Right atrium auricular region (tissue), 2 donors: ENCODE measurements around the gene RB1. TPM values are rescaled to one million over a fixed set of nuclear protein-coding genes. Genes with fewer than 3 reads are reported as not detected.
A peak's percentile ranks its signal among the peaks of the same experiment; 100 is the strongest.
"Not testable (repeated sequence)": the region's sequence is repeated elsewhere in the genome, so short reads cannot be mapped to it uniquely, and the experiment has no call there.

ENCODE experiments used
- DNase-seq: peaks from one replicate; pipeline ENCODE4 v3.0.0-alpha.2; 2019; ENCODE audit warnings: low spot score
- H3K27ac ChIP-seq, 2 donors: fragments of 200-600 bp; sonication (generic); 1 replicate in 1 of 2; 2 replicates in 1 of 2; pipeline ENCODE4 v1.5.1; 2016 to 2019
- H3K27me3 ChIP-seq, 2 donors: fragments of 200-600 bp; sonication (generic); one replicate each; pipeline versions ENCODE4 v1.5.1 to v1.6.0; 2017 to 2019
- H3K36me3 ChIP-seq: fragments of 200-600 bp; sonication (generic); one replicate; pipeline ENCODE4 v1.5.1; 2016
- H3K4me1 ChIP-seq, 2 donors: fragments of 200-600 bp; sonication (generic); one replicate each; pipeline versions ENCODE4 v1.5.1 to v1.6.0; 2017 to 2019
- H3K4me3 ChIP-seq, 2 donors: fragments of 200-600 bp; sonication (generic); 1 replicate in 1 of 2; 2 replicates in 1 of 2; pipeline ENCODE4 v1.5.1; 2017 to 2019; ENCODE audit warnings: mild to moderate bottlenecking in 1 of 2, moderate library complexity in 1 of 2
- H3K9me3 ChIP-seq, 2 donors: fragments of 200-600 bp; sonication (generic); one replicate each; pipeline ENCODE4 v1.5.1; 2019
- CTCF ChIP-seq, 2 donors: fragments of 200-600 bp; sonication (generic); IDR thresholded peaks; one replicate each; pipeline ENCODE4 v1.5.1; 2019; ENCODE audit warnings: antibody characterized with exemption in 2 of 2
- total RNA-seq, 2 donors: library from RNA; depleted of rRNA; stranded (reverse); fragments of >200 nt; gene quantifications; one replicate each; pipeline ENCODE4 v1.1.0, GENCODE V29; 2016

Gene RB1
- total RNA-seq, 2 donors from 2014 or later, result 24.3 to 27.1 TPM

- peak overlapping the region in 1 of 2 donors; percentile 29 for H3K27ac ChIP-seq
- TF ChIP-seq CTCF (IDR thresholded peaks at IDR 0.05), result no peak
- H3K36me3 ChIP-seq, result no peaks in the 10 kb centered on the region
- H3K27me3 ChIP-seq, result no peaks in the 10 kb centered on the region
- no peak for DNase-seq
- H3K4me3 ChIP-seq, result no peak overlapping the region
- no peaks in the 10 kb centered on the region for H3K4me1 ChIP-seq
- H3K9me3 ChIP-seq, result no peaks in the 10 kb centered on the region
These were observed 142.9 kb downstream of the RB1 start for GRCh38 chr13:48446464-48446863.

GRCh38 chr13:48448285-48448958, 144.9 kb downstream of the RB1 start:
- Histone ChIP-seq H3K27ac (peak overlapping the region in 1 of 2 donors; percentile 6), H3K4me3 (no peak overlapping the region), H3K9me3 (no peaks in the 10 kb centered on the region), H3K4me1 (no peaks in the 10 kb centered on the region), H3K36me3 (no peaks in the 10 kb centered on the region), H3K27me3 (no peaks in the 10 kb centered on the region)
- no peak for TF ChIP-seq CTCF (IDR thresholded peaks at IDR 0.05)
- no peak for DNase-seq

GRCh38 chr13:48448959-48449614, 145.5 kb downstream of the RB1 start:
- Histone ChIP-seq H3K9me3 (no peaks in the 10 kb centered on the region), H3K4me3 (no peak overlapping the region), H3K36me3 (no peaks in the 10 kb centered on the region), H3K27ac (peak overlapping the region in 1 of 2 donors; percentile 6), H3K27me3 (no peaks in the 10 kb centered on the region), H3K4me1 (no peaks in the 10 kb centered on the region)
- no peak for DNase-seq
- no peak for TF ChIP-seq CTCF (IDR thresholded peaks at IDR 0.05)

GRCh38 chr13:48449656-48450055, 146.1 kb downstream of the RB1 start:
- Histone ChIP-seq H3K27ac (no peak overlapping the region), H3K9me3 (no peaks in the 10 kb centered on the region), H3K4me1 (no peaks in the 10 kb centered on the region), H3K36me3 (no peaks in the 10 kb centered on the region), H3K4me3 (no peak overlapping the region), H3K27me3 (no peaks in the 10 kb centered on the region)
- TF ChIP-seq CTCF (IDR thresholded peaks at IDR 0.05), result no peak
- no peak for DNase-seq

GRCh38 chr13:48451196-48451595, 147.6 kb downstream of the RB1 start:
- H3K27me3 ChIP-seq, H3K27ac ChIP-seq, DNase-seq, H3K36me3 ChIP-seq, H3K4me1 ChIP-seq, H3K9me3 ChIP-seq, H3K4me3 ChIP-seq: not testable (repeated sequence)

GRCh38 chr13:48456546-48456945, 153.0 kb downstream of the RB1 start:
- no peak overlapping the region for H3K27ac ChIP-seq
- no peaks in the 10 kb centered on the region for H3K4me1 ChIP-seq
- H3K27me3 ChIP-seq, result no peaks in the 10 kb centered on the region
- peaks cover 34% of the 10 kb centered on the region for H3K36me3 ChIP-seq
- no peak for TF ChIP-seq CTCF (IDR thresholded peaks at IDR 0.05)
- no peaks in the 10 kb centered on the region for H3K9me3 ChIP-seq
- DNase-seq, result no peak
- no peak overlapping the region for H3K4me3 ChIP-seq
